Caco-2 (cell line): Measurements from ENCODE around the gene REC8. TPM values are rescaled to one million over a fixed set of nuclear protein-coding genes. Genes with fewer than 3 reads are reported as not detected.

Experiments used
- BruUV-seq: library from RNA; stranded (reverse); fragments of 400-500 nt; replicated peaks from 2 replicates; lab custom pipeline; 2021; lab: Mats Ljungman, UMichigan
- CTCF ChIA-PET: fragments of 300-600 bp; sonication (Branson Sonifier 250); formaldehyde crosslinking; loops from one replicate; lab custom pipeline; 2022; ENCODE audit warnings: antibody characterized with exemption; lab: Charles Lee
- POLR2A ChIA-PET: fragments of 300-600 bp; sonication (Branson Sonifier 250); formaldehyde crosslinking; loops from one replicate; lab custom pipeline; 2022; ENCODE audit warnings: antibody characterized with exemption; lab: Charles Lee
- DNase-seq, 2 experiments: peaks; one replicate each; pipeline versions ENCODE4 v3.0.0 to v3.0.0-alpha.2; 2020 to 2022
- H3K27me3 ChIP-seq: replicated peaks from 2 replicates; pipeline ENCODE4 v1.6.0; 2011; ENCODE audit warnings: low read length; ENCODE audit not compliant: control insufficient read depth, insufficient read depth
- H3K36me3 ChIP-seq: 2 replicates; pipeline ENCODE4 v1.5.1; 2011; ENCODE audit warnings: low read length; ENCODE audit not compliant: control insufficient read depth, insufficient read depth
- H3K4me1 ChIP-seq: fragments of 250-450 bp; sonication (Bioruptor Pico); 2 replicates; pipeline ENCODE4 v1.5.1; 2020; ENCODE audit warnings: mild to moderate bottlenecking
- H3K4me3 ChIP-seq: 2 replicates; pipeline ENCODE4 v1.5.1; 2011; ENCODE audit warnings: low read depth, mild to moderate bottlenecking, control low read depth, low read length
- H3K9me3 ChIP-seq: fragments of 250-450 bp; sonication (Bioruptor Pico); 2 replicates; pipeline ENCODE4 v1.5.1; 2020; ENCODE audit warnings: mild to moderate bottlenecking, moderate library complexity
- H3K27ac Mint-ChIP-seq: one replicate; pipeline ENCODE4 v1.8.0; 2022; ENCODE audit warnings: mixed read lengths; ENCODE audit not compliant: unreplicated experiment
- H3K27me3 Mint-ChIP-seq: one replicate; pipeline ENCODE4 v1.8.0; 2022; ENCODE audit warnings: mixed read lengths; ENCODE audit not compliant: insufficient read depth, unreplicated experiment
- H3K36me3 Mint-ChIP-seq: one replicate; pipeline ENCODE4 v1.8.0; 2022; ENCODE audit warnings: mild to moderate bottlenecking, mixed read lengths; ENCODE audit not compliant: insufficient read depth, unreplicated experiment
- H3K4me1 Mint-ChIP-seq: one replicate; pipeline ENCODE4 v1.8.0; 2022; ENCODE audit warnings: low read depth, mixed read lengths; ENCODE audit not compliant: unreplicated experiment
- H3K4me3 Mint-ChIP-seq: one replicate; pipeline ENCODE4 v1.8.0; 2022; ENCODE audit warnings: mild to moderate bottlenecking, moderate library complexity, mixed read lengths; ENCODE audit not compliant: unreplicated experiment
- H3K9me3 Mint-ChIP-seq: one replicate; pipeline ENCODE4 v1.8.0; 2022; ENCODE audit warnings: mixed read lengths; ENCODE audit not compliant: unreplicated experiment
- intact Hi-C: fragments of 100-400 bp; cut with micrococcal nuclease; formaldehyde crosslinking; loops from one replicate; pipeline ENCODE4 v1.10.0; 2022; ENCODE audit not compliant: unreplicated experiment
- total RNA-seq: library from RNA; stranded (reverse); gene quantifications from 2 replicates; pipeline ENCODE4 v1.2.3, GENCODE V29; 2022
- TF ChIP-seq, protein P1 (sequence below), 2 experiments: fragments of 200-600 bp in 1 of 2; IDR thresholded peaks; 1 replicate in 1 of 2; 2 replicates in 1 of 2; pipeline versions ENCODE4 v1.5.1 to v1.8.0; 2011 to 2022; ENCODE audit warnings: antibody characterized with exemption in 1 of 2, control low read depth in 1 of 2, inconsistent platforms in 1 of 2, low read depth in 1 of 2, low read length in 1 of 2, mild to moderate bottlenecking in 1 of 2, moderate library complexity in 1 of 2; ENCODE audit not compliant: insufficient read depth in 1 of 2, severe bottlenecking in 1 of 2, unreplicated experiment in 1 of 2

Gene REC8
- total RNA-seq, 1 experiment from 2014 or later: 8.4 TPM

DNA sequence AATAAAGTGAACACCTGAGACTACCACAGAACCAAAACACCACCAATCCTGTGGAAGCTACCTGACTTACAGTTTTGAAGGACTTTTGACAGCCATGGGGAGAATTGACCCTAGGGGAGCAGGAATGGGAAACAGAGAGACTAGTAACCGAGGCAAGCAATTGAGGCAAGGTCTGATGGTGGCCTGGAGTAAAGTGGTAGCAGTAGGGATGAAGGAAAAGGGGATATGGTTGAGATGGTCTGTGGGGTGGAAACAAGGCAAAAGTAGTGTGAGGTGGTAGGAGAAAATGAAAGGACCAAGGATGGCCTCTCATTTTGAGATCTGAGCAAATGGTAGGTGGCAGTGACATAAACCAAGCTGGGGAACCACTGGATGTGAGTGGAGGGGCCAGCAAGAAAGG is 15.0 kb upstream of the REC8 start:
- Mint-ChIP-seq H3K36me3 (peaks cover 58% of the 10 kb centered on the region), H3K27ac (no peak overlapping the region), H3K9me3 (no peaks in the 10 kb centered on the region), H3K4me3 (no peak overlapping the region), H3K4me1 (peaks cover 6% of the 10 kb centered on the region), H3K27me3 (no peaks in the 10 kb centered on the region)
- no TSS peak for BruUV-seq
- Histone ChIP-seq H3K36me3 (peaks cover 2% of the 10 kb centered on the region; the same call in 1 of the 2 replicates), H3K9me3 (no peaks in the 10 kb centered on the region), H3K27me3 (no peaks in the 10 kb centered on the region), H3K4me3 (no peak overlapping the region), H3K4me1 (peaks cover 8% of the 10 kb centered on the region)
- TF ChIP-seq, protein P1, sequence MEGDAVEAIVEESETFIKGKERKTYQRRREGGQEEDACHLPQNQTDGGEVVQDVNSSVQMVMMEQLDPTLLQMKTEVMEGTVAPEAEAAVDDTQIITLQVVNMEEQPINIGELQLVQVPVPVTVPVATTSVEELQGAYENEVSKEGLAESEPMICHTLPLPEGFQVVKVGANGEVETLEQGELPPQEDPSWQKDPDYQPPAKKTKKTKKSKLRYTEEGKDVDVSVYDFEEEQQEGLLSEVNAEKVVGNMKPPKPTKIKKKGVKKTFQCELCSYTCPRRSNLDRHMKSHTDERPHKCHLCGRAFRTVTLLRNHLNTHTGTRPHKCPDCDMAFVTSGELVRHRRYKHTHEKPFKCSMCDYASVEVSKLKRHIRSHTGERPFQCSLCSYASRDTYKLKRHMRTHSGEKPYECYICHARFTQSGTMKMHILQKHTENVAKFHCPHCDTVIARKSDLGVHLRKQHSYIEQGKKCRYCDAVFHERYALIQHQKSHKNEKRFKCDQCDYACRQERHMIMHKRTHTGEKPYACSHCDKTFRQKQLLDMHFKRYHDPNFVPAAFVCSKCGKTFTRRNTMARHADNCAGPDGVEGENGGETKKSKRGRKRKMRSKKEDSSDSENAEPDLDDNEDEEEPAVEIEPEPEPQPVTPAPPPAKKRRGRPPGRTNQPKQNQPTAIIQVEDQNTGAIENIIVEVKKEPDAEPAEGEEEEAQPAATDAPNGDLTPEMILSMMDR (IDR thresholded peaks at IDR 0.05; ENCODE audit: insufficient read depth in 1 of 2, low read depth in 1 of 2, low read length in 1 of 2, severe bottlenecking in 1 of 2, unreplicated experiment in 1 of 2): no peak
- DNase-seq: no peak
- ChIA-PET CTCF (no interaction called here), POLR2A (no interaction called here)
- intact Hi-C loops: no loop called here

DNA sequence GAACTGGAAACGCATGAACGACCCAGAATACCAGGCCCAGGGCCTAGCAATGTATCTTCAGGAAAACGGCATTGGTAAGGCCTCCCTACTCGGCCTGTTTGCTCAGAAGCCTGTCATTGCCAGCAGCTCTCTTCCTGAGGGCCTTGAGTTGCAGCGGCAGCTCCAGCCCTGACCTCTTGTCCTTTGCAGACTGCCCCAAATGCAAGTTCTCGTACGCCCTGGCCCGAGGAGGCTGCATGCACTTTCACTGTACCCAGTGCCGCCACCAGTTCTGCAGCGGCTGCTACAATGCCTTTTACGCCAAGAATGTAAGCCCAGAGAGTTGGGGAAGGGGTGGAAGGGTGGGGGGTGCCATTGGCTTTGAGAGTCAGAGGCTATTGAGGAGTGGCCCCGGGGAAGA is 14.5 kb upstream of the REC8 start:
- no peak overlapping the region for H3K4me3 ChIP-seq
- intact Hi-C loops: no loop called here
- peaks cover 53% of the 10 kb centered on the region for H3K36me3 Mint-ChIP-seq
- no TSS peak for BruUV-seq
- H3K36me3 ChIP-seq: peaks cover 2% of the 10 kb centered on the region; the same call in 1 of the 2 replicates
- TF ChIP-seq, protein P1 (IDR thresholded peaks at IDR 0.05; ENCODE audit: insufficient read depth in 1 of 2, low read depth in 1 of 2, low read length in 1 of 2, severe bottlenecking in 1 of 2, unreplicated experiment in 1 of 2): no peak
- ChIA-PET POLR2A (interaction anchor here (0.8 kb wide), 1 partner anchor 43 kb away, joined by 4 read pairs; the partner anchor contains the start of genes DCAF11 and NRL), CTCF (no interaction called here)
- no peak overlapping the region for H3K27ac Mint-ChIP-seq
- no peak overlapping the region for H3K4me3 Mint-ChIP-seq
- peaks cover 6% of the 10 kb centered on the region for H3K4me1 Mint-ChIP-seq
- DNase-seq: no peak
- H3K27me3 Mint-ChIP-seq: no peaks in the 10 kb centered on the region
- H3K9me3 ChIP-seq: no peaks in the 10 kb centered on the region
- H3K9me3 Mint-ChIP-seq: no peaks in the 10 kb centered on the region
- peaks cover 12% of the 10 kb centered on the region for H3K4me1 ChIP-seq
- H3K27me3 ChIP-seq: no peaks in the 10 kb centered on the region

DNA sequence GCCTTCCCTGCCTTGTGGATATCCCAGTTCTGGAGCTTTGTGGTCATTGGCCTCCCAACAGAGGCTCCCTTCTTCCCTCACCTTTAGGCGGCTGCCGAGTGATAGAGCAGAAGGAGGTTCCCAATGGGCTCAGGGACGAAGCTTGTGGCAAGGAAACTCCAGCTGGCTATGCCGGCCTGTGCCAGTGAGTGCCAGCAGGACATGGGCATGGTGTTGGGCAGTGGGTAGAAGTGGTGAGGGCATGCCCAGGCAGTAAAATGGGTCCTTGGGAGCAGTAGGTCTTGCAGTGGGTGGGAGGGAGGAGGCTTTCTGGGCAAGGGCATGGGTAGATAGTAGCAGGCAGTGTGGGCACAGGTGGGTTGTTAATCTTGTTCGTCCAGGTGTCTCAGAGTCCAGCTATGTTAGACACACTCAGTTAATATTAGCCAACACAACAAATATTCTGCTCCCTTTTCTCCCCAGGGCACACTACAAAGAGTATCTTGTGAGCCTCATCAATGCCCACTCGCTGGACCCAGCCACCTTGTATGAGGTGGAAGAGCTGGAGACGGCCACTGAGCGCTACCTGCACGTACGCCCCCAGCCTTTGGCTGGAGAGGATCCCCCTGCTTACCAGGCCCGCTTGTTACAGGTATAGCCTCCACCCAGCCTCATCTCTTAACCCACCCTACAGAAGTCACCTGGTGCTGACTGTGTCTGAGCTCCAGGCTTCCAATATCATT is 11.9 kb upstream of the REC8 start:
- H3K9me3 Mint-ChIP-seq: no peaks in the 10 kb centered on the region
- peaks cover 2% of the 10 kb centered on the region for H3K36me3 ChIP-seq
- no peaks in the 10 kb centered on the region for H3K9me3 ChIP-seq
- no peak overlapping the region for H3K27ac Mint-ChIP-seq
- POLR2A ChIA-PET: interaction anchor here (1.8 to 2.5 kb wide), 2 partner anchors 13 to 24 kb away, joined by 7 to 15 read pairs; partner anchors contain the start of genes PSME1, PSME2 and RNF31
- H3K27me3 Mint-ChIP-seq: no peaks in the 10 kb centered on the region
- no TSS peak for BruUV-seq
- intact Hi-C loops: no loop called here
- TF ChIP-seq, protein P1 (IDR thresholded peaks at IDR 0.05; ENCODE audit: insufficient read depth in 1 of 2, low read depth in 1 of 2, low read length in 1 of 2, severe bottlenecking in 1 of 2, unreplicated experiment in 1 of 2): no peak
- H3K27me3 ChIP-seq: no peaks in the 10 kb centered on the region
- peaks cover 50% of the 10 kb centered on the region for H3K36me3 Mint-ChIP-seq
- no peak for DNase-seq
- peaks cover 6% of the 10 kb centered on the region for H3K4me1 Mint-ChIP-seq
- no peak overlapping the region for H3K4me3 ChIP-seq
- CTCF ChIA-PET: interaction anchor here (0.7 to 2.3 kb wide), 7 partner anchors 13 to 148 kb away, joined by 3 to 47 read pairs (median 8); partner anchors contain the start of genes CIDEB, PSME1, PSME2 and RNF31
- H3K4me3 Mint-ChIP-seq: no peak overlapping the region
- peaks cover 12% of the 10 kb centered on the region for H3K4me1 ChIP-seq
